OCI-M2 (cell line): ENCODE results near the gene COPB2.
"Not testable (repeated sequence)": the region's sequence is repeated elsewhere in the genome, so short reads cannot be mapped to it uniquely, and the experiment has no call there.

Experiments used
- DNase-seq: peaks from one replicate; lab custom pipeline; 2025; ENCODE audit not compliant: unreplicated experiment; lab: John Stamatoyannopoulos, UW

Gene COPB2

GRCh38 chr3:139380575-139380974, 8.9 kb downstream of the COPB2 start:
- DNase-seq, result no peak

- DNase-seq, result no peak
Observed at GRCh38 chr3:139378587-139379241, 10.7 kb downstream of the COPB2 start.

- DNase-seq, result no peak
Observed at GRCh38 chr3:139377378-139377777, 12.1 kb downstream of the COPB2 start.

GRCh38 chr3:139374099-139374498, 15.3 kb downstream of the COPB2 start:
- DNase-seq, result no peak

- no peak for DNase-seq
Observed at GRCh38 chr3:139364549-139364948, 24.9 kb downstream of the COPB2 start.

GRCh38 chr3:139361276-139361675, 28.2 kb downstream of the COPB2 start:
- DNase-seq, result no peak

- DNase-seq, result no peak
Observed at GRCh38 chr3:139358841-139359562, 30.4 kb downstream of the COPB2 start.

- DNase-seq, result no peak
Observed at GRCh38 chr3:139357899-139358298, 31.5 kb downstream of the COPB2 start.

- DNase-seq, result no peak
Observed at GRCh38 chr3:139355891-139356290, 33.6 kb downstream of the COPB2 start.

GRCh38 chr3:139355476-139355875, 34.0 kb downstream of the COPB2 start:
- DNase-seq, result no peak

GRCh38 chr3:139354661-139355060, 34.8 kb downstream of the COPB2 start:
- no peak for DNase-seq

- no peak for DNase-seq
Observed at GRCh38 chr3:139353920-139354556, 35.4 kb downstream of the COPB2 start.

- no peak for DNase-seq
Observed at GRCh38 chr3:139346771-139347170, 42.7 kb downstream of the COPB2 start.

- peak; percentile 43 for DNase-seq
Observed at GRCh38 chr3:139343895-139344856, 45.3 kb downstream of the COPB2 start, which contains the start of gene MRPS22. TSS of gene MRPS22 (plus strand) at chr3:139344020. CDS start at chr3:139344027, 7 bp downstream.

GRCh38 chr3:139342054-139342453, 47.4 kb downstream of the COPB2 start:
- DNase-seq, result no peak

GRCh38 chr3:139340784-139341183, 48.7 kb downstream of the COPB2 start:
- DNase-seq, result no peak

- peak; percentile 57 for DNase-seq
Observed at GRCh38 chr3:139339219-139339906, 50.1 kb downstream of the COPB2 start.

- DNase-seq, result no peak
Observed at GRCh38 chr3:139338405-139338804, 51.0 kb downstream of the COPB2 start.

GRCh38 chr3:139334675-139335074, 54.8 kb downstream of the COPB2 start:
- DNase-seq, result not testable (repeated sequence)

- DNase-seq, result no peak
Observed at GRCh38 chr3:139332092-139332491, 57.4 kb downstream of the COPB2 start.
